HG02763 (cell line): Measurements from ENCODE around the gene PAK4.
"Not testable (repeated sequence)": the region's sequence is repeated elsewhere in the genome, so short reads cannot be mapped to it uniquely, and the experiment has no call there.

Experiments
- ATAC-seq: cut with Tn5 transposase; IDR thresholded peaks from one replicate; pipeline ENCODE4 v1.9.1; 2021; ENCODE audit warnings: mild to moderate bottlenecking, moderate library complexity; ENCODE audit not compliant: unreplicated experiment

PAK4 gene

DNA sequence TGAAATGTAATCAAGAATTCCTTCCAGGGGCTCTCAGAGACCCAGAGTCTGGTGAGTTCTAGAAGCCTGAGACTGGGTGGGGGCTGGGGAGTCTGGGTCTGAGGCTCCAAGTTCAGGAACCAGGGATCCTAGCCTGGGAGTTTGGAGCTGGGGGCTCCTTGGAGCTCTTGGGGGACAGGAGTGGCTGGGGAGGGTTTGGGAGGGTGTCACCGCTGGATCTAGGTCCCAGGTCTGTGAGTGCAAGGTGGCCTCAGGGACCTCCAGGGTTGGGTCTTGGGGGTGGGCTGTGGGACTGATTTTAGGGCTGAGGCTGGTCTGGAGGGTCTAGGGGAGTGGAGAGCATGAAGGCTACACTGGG lies 77.4 kb downstream of the PAK4 start:
- no peak for ATAC-seq

DNA sequence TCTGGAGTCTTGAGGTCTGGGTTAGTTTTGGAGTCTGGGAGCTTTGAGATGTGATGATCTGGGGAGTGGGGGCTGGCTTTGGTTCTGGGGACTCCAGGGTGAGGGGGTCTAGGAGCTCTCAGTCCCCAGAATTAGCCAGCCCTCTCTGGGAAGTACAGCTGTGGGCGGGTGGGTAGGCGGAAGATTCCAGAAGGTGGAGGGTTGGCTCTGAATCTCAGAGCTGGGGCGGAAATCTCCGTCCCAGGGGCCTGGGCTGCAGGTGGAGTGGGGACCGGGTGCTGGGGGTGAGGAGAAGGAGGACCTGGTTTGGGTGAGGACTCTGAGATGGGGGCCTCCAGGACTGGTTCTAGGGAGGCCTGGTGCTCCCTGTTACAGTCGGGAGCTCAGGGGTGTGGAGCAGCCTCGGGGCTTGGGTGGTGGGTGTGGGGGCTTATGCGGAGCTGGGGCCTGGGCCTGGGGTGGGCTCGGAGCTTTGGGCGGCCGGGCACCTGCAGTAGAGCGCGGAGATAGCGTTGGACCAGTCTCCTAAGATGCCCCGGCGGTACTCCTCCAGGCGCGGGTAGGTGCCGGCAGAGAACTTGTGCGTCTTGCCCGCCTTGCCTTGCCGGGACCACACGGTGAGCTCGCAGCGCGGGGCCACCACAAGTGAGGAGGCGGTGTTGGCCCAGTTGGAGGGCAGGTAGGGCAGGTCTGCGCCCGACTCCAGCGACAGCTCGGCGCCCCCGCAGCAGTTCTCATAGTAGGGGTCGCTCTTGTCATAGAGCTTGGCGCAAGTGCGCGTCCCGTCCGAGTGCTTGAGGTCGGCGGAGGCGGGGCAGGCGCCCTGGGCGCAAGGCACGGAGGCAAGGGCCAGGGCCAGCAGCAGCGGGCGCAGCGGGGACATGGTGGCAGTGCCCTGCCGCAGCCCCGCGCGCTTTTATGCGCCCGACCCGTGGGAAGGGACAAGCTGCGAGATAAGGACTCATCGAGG lies 78.1 kb downstream of the PAK4 start, which contains the start of gene SYCN:
Gene SYCN (minus strand): TSS at position 892 of the 970 bp plus-strand sequence. CDS start 9 bp downstream, at position 883.
- no peak for ATAC-seq

GRCh38 chr19:39205449-39205764 lies 79.8 kb downstream of the PAK4 start:
- no peak for ATAC-seq

DNA sequence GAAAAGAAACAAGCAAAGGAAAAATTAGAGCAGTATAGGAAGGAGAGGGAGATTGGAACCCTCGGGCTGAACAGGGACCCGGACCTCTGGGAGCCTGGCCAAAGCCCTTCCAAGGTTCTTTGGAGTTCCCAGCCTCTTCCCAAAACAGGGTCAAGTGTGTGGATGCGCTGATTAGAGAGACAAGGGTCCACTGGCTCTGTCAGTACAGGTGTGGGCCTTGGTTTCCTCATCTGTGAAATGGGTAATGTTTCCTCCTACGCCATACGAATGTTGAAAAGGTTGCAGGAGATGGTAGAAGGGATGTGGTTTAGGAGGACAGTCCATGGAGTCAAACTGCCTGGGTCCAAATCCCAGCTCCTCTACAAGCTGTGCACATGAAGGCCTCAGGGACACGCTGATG lies 80.5 kb downstream of the PAK4 start:
- ATAC-seq = no peak

DNA sequence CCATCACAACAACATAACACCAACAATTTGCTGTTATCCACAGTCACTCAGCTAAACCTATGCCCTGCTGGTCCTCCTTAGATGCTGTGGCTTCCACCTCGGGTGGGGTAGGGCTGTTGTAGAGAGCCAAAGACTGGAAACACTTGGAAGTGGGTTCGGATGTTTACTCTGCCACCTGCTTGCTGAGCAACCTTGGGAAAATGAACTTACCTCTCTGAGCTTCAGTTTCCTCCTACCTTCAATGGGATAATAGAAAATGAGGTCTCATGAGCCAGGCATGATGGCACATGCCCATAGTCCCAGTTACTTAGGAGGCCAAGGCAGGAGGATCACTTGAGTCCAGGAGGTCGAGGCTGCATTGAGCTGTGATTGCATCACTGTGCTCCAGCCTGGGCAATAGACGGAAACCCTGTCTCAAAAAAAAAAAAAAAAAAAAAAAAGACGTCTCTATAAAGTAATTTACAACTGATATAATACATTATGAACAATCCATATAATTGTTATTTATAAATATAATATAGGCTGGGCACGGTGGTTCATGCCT lies 81.8 kb downstream of the PAK4 start:
- no peak for ATAC-seq

DNA sequence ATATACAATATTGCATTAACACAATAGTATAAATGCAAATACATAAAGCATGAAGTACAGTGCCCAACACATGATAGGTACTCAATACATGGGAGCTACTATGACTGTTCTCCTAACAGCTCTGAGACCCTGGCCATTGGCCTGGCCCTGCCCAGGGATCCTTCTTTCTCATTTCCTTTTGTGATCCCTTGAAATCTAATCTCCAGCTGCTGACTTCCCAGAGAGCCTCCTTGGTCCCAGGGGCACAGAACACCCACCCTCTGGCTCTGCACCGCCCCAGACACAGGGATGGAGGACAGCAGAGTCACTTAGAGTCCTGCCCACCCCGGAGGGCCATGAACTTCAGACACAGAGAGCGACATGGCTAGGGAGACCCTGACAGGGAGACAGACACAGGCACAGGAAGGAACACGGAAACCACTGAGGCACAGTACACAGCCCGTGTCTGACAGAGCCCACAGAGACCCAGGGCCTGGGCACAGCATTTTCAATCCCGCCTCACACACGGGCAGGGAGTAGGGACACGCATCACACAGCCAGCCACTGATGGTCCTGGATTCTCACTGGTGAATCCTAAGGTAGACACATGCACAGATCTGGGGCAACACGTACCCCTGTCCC lies 82.7 kb downstream of the PAK4 start:
- no peak for ATAC-seq

DNA sequence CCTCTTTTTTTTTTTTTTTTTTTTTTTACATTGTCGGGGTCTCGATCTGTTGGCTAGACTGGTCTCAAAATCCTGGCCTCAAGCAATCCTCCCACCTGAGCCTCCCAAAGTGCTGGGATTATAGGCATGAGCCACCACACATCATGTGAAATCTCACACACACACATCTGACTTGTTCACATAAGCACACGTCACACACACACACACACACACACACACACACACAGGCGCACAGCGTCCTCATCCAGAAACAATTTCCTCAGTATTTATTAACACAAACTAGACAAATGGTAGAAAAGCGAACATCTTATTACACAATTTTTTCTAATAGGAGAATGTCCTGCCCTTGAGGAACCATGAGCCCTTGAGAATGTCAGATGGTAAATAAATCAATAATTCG lies 83.6 kb downstream of the PAK4 start:
- ATAC-seq = no peak

DNA sequence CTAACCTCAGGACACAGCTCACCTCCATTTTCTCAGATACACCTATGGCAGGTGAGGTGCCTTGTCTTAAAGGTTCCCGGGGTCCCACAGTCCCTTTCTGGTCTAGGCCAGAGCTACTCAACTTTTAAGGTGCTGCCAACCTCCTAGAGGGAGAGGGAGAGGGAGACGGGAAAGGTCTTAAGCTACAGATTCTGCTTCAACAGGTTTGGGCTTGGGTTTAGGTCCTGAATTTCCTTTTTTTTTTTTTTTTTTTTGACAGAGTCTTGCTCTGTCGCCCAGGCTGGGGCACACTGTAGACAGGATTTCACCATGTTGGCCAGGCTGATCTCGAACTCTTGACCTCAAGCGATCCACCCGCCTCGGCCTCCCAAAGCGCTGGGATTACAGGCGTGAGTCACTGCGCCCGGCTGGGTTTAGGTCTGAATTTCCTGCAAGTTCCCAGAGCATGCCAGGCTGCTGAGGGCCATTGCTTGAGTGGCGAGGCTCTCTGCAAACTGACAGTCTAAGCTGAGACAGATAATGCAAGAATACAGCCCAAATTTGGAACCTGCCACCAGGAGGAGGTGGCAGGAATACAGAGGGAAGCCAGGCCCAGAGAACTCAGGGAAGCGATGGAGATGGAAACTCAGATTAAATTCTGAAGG lies 86.3 kb downstream of the PAK4 start:
- no peak for ATAC-seq

- ATAC-seq = no peak
Measured at GRCh38 chr19:39212375-39212742, 86.8 kb downstream of the PAK4 start.

DNA sequence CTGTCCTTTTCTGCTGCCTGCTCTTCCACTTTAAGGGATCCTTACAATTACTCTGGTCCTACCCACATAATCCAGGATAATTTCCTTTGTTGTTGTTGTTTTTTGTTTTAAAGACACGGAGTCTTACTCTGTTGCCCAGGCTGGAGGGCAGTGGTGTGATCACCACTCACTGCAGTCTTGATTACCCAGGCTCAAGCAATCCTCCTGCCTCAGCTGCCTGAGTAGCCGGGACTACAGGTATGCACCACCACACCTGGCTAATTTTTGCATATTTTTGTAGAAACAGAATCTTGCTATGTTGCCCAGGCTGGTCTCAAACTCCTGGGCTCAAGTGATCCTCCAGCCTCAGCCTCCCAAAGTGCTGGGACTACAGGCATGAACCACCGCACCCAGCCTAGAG lies 89.7 kb downstream of the PAK4 start:
- not testable (repeated sequence) for ATAC-seq

DNA sequence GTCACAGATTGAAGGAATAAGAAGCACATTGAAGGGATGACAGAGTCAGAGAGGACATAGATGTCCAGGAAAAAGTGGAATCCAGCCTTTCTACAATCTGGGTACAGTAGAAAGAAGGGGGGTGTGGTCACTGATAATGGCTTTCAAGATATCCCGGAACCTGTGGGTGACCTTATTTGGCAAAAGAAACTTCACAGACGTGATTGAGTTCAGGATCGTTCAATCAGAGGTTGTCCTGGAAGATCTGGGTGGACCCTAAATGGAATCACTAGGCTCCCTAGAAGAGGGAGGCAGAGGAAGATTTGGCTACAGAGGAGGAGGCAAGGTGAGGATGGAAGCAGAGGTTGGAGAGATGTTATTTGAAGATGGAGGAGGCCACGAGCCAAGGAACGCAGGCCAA lies 91.5 kb downstream of the PAK4 start:
- no peak for ATAC-seq

- ATAC-seq = no peak
Measured at GRCh38 chr19:39218230-39219007, 92.8 kb downstream of the PAK4 start.

- not testable (repeated sequence) for ATAC-seq
Measured at GRCh38 chr19:39219108-39219507, 93.5 kb downstream of the PAK4 start.

DNA sequence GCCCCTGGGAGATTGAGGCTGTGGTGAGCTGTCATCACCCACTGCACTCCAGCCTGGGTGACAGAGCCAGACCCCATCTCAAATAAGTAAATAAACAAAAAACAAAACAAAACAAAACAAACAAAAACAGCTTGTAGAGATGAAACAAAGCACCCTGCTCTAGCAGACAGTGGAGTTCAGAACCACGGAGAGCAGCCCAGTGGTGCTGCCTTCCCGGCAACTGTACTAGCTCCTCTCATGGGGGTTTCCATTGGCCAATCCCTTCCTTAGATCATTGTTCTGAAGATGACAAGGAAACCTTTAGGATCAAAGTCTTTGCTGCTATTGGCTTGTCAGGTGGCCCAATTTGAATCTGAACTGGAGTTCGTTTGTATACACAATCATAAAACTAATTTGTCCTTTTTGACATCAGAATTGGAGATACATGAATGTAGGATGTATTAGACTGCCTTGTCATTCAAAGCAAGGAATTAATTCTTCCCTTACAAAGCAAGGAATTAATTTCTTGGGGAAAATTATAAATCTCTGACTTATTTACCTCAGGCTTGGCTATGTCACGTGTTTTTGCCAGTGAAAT lies 98.2 kb downstream of the PAK4 start:
- no peak for ATAC-seq

DNA sequence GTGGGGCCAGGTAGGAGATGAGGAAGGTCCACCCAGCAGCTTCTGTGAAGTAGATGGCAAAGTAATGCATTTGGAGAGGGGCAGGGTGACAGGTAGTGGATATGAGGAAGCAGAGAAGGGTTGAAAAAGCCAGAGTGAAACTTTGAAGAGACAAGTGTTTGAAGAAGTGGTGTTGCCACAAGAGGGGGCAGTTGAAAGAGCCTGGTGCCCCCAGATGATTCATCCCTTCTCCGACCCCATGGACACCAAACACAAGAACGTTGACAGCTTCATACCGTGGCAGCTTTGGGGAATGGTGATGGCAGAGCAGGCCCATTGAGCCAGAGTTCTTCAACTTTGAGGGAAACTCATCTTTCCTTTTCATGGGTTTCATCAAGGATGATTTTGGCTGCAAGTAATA lies 99.3 kb downstream of the PAK4 start:
- no peak for ATAC-seq
